HG03378 (cell line): ENCODE data around the gene SRCIN1.

Experiments used
- ATAC-seq: cut with Tn5 transposase; IDR thresholded peaks from one replicate; pipeline ENCODE4 v1.9.1; 2021; ENCODE audit warnings: mild to moderate bottlenecking, moderate library complexity; ENCODE audit not compliant: unreplicated experiment

Gene SRCIN1

GRCh38 chr17:38585056-38585917 is 20.5 kb downstream of the SRCIN1 start:
- ATAC-seq: no peak

- no peak for ATAC-seq
Measured at GRCh38 chr17:38584350-38584925, 21.3 kb downstream of the SRCIN1 start.

GRCh38 chr17:38583828-38584349 is 21.9 kb downstream of the SRCIN1 start:
- ATAC-seq: no peak

- ATAC-seq: no peak
Measured at GRCh38 chr17:38583176-38583575, 22.6 kb downstream of the SRCIN1 start.

GRCh38 chr17:38582069-38582468 is 23.7 kb downstream of the SRCIN1 start:
- ATAC-seq: no peak

- no peak for ATAC-seq
Measured at GRCh38 chr17:38579934-38580333, 25.8 kb downstream of the SRCIN1 start.

GRCh38 chr17:38579083-38579480 is 26.7 kb downstream of the SRCIN1 start:
- ATAC-seq: no peak

- ATAC-seq: no peak
Measured at GRCh38 chr17:38578229-38579082, 27.3 kb downstream of the SRCIN1 start.

- ATAC-seq: no peak
Measured at GRCh38 chr17:38577645-38578173, 28.0 kb downstream of the SRCIN1 start.

- no peak for ATAC-seq
Measured at GRCh38 chr17:38577244-38577643, 28.5 kb downstream of the SRCIN1 start.

- ATAC-seq: no peak
Measured at GRCh38 chr17:38575781-38576180, 30.0 kb downstream of the SRCIN1 start.

- no peak for ATAC-seq
Measured at GRCh38 chr17:38574712-38575111, 31.0 kb downstream of the SRCIN1 start.

GRCh38 chr17:38572669-38573365 is 32.9 kb downstream of the SRCIN1 start:
- no peak for ATAC-seq

- ATAC-seq: no peak
Measured at GRCh38 chr17:38571833-38572668, 33.7 kb downstream of the SRCIN1 start.

GRCh38 chr17:38569701-38570512 is 35.8 kb downstream of the SRCIN1 start:
- no peak for ATAC-seq

- ATAC-seq: no peak
Measured at GRCh38 chr17:38568845-38569510, 36.8 kb downstream of the SRCIN1 start.

- ATAC-seq: no peak
Measured at GRCh38 chr17:38568274-38568673, 37.5 kb downstream of the SRCIN1 start.

- no peak for ATAC-seq
Measured at GRCh38 chr17:38567350-38567749, 38.4 kb downstream of the SRCIN1 start.
